Endothelial cell (in vitro differentiated cells): ENCODE data around the gene TAF15. TPM values are rescaled to one million over a fixed set of nuclear protein-coding genes. Genes with fewer than 3 reads are reported as not detected.

ENCODE experiments used
- DNase-seq: peaks from one replicate; pipeline ENCODE4 v3.0.0; 2021; ENCODE audit warnings: low spot score
- H3K27ac Mint-ChIP-seq: one replicate; pipeline ENCODE4 v1.8.0; 2021; ENCODE audit warnings: mixed read lengths, inconsistent platforms; ENCODE audit not compliant: unreplicated experiment
- H3K27me3 Mint-ChIP-seq: one replicate; pipeline ENCODE4 v1.8.0; 2021; ENCODE audit warnings: mild to moderate bottlenecking, moderate library complexity, mixed read lengths, inconsistent platforms; ENCODE audit not compliant: unreplicated experiment
- H3K36me3 Mint-ChIP-seq: one replicate; pipeline ENCODE4 v1.8.0; 2021; ENCODE audit warnings: mild to moderate bottlenecking, low read depth, mixed read lengths, inconsistent platforms; ENCODE audit not compliant: unreplicated experiment
- H3K4me1 Mint-ChIP-seq: one replicate; pipeline ENCODE4 v1.8.0; 2021; ENCODE audit warnings: mild to moderate bottlenecking, mixed read lengths, inconsistent platforms; ENCODE audit not compliant: unreplicated experiment
- H3K4me3 Mint-ChIP-seq: one replicate; pipeline ENCODE4 v1.8.0; 2021; ENCODE audit warnings: mild to moderate bottlenecking, mixed read lengths, inconsistent platforms; ENCODE audit not compliant: unreplicated experiment
- H3K9me3 Mint-ChIP-seq: one replicate; pipeline ENCODE4 v1.8.0; 2021; ENCODE audit warnings: mixed read lengths, inconsistent platforms; ENCODE audit not compliant: unreplicated experiment
- CTCF ChIP-seq: fragments of 200-600 bp; sonication (generic); IDR thresholded peaks from one replicate; pipeline ENCODE4 v1.5.0; 2021; ENCODE audit warnings: antibody characterized with exemption; ENCODE audit not compliant: unreplicated experiment
- total RNA-seq: library from RNA; stranded (reverse); fragmentation: NEBNext Ultra II Directional; extraction: Animal tissue kit (Norgen Biotek cat#: 25700); gene quantifications from one replicate; pipeline ENCODE4 v1.2.1, GENCODE V29; 2021; ENCODE audit not compliant: unreplicated experiment

The TAF15 gene
- total RNA-seq, 1 donor from 2014 or later: 188 TPM

- H3K27ac Mint-ChIP-seq: no peak overlapping the region
- peaks cover 6% of the 10 kb centered on the region for H3K27me3 Mint-ChIP-seq
- no peak overlapping the region for H3K4me3 Mint-ChIP-seq
- peaks cover 17% of the 10 kb centered on the region for H3K4me1 Mint-ChIP-seq
- TF ChIP-seq CTCF: peak; percentile 18
- H3K9me3 Mint-ChIP-seq: no peaks in the 10 kb centered on the region
- DNase-seq: peak; percentile 54
- H3K36me3 Mint-ChIP-seq: no peaks in the 10 kb centered on the region
Measured at GRCh38 chr17:35766903-35767510, 42.3 kb upstream of the TAF15 start.

GRCh38 chr17:35768797-35769196 lies 40.5 kb upstream of the TAF15 start:
- no peak overlapping the region for H3K4me3 Mint-ChIP-seq
- H3K36me3 Mint-ChIP-seq: no peaks in the 10 kb centered on the region
- no peaks in the 10 kb centered on the region for H3K9me3 Mint-ChIP-seq
- H3K4me1 Mint-ChIP-seq: peaks cover 25% of the 10 kb centered on the region
- no peak for TF ChIP-seq CTCF
- DNase-seq: no peak
- H3K27ac Mint-ChIP-seq: no peak overlapping the region
- H3K27me3 Mint-ChIP-seq: peaks cover 10% of the 10 kb centered on the region

GRCh38 chr17:35769895-35770486 lies 39.3 kb upstream of the TAF15 start:
- no peak overlapping the region for H3K4me3 Mint-ChIP-seq
- peaks cover 12% of the 10 kb centered on the region for H3K27me3 Mint-ChIP-seq
- DNase-seq: no peak

GRCh38 chr17:35773129-35773528 lies 36.2 kb upstream of the TAF15 start:
- no peak overlapping the region for H3K27ac Mint-ChIP-seq
- H3K36me3 Mint-ChIP-seq: no peaks in the 10 kb centered on the region
- peaks cover 27% of the 10 kb centered on the region for H3K4me1 Mint-ChIP-seq
- TF ChIP-seq CTCF: no peak
- peaks cover 13% of the 10 kb centered on the region for H3K27me3 Mint-ChIP-seq
- H3K4me3 Mint-ChIP-seq: no peak overlapping the region
- no peak for DNase-seq
- no peaks in the 10 kb centered on the region for H3K9me3 Mint-ChIP-seq

More at GRCh38 chr17:35769895-35770486, 39.3 kb upstream of the TAF15 start:
- peak; percentile 47 for TF ChIP-seq CTCF
- no peaks in the 10 kb centered on the region for H3K9me3 Mint-ChIP-seq
- no peaks in the 10 kb centered on the region for H3K36me3 Mint-ChIP-seq
- peaks cover 31% of the 10 kb centered on the region for H3K4me1 Mint-ChIP-seq
- no peak overlapping the region for H3K27ac Mint-ChIP-seq

- no peak for DNase-seq
- Mint-ChIP-seq H3K4me1 (peaks cover 27% of the 10 kb centered on the region), H3K36me3 (no peaks in the 10 kb centered on the region), H3K4me3 (no peak overlapping the region), H3K27me3 (peaks cover 13% of the 10 kb centered on the region), H3K27ac (peak overlapping the region; percentile 88), H3K9me3 (no peaks in the 10 kb centered on the region)
- TF ChIP-seq CTCF: no peak
Measured at GRCh38 chr17:35773679-35774425, 35.4 kb upstream of the TAF15 start.
